GM18526 (cell line): Measurements from ENCODE around the gene FARS2.

ENCODE experiments used
- POLR2A ChIP-seq: IDR thresholded peaks from 3 replicates; pipeline ENCODE4 v1.6.1; 2011; ENCODE audit not compliant: insufficient read length; ENCODE audit errors: extremely low read depth

Gene FARS2

GRCh38 chr6:5271926-5272325 lies 10.6 kb downstream of the FARS2 start:
- no peak for TF ChIP-seq POLR2A

GRCh38 chr6:5274231-5274630 lies 12.9 kb downstream of the FARS2 start:
- TF ChIP-seq POLR2A: no peak

DNA sequence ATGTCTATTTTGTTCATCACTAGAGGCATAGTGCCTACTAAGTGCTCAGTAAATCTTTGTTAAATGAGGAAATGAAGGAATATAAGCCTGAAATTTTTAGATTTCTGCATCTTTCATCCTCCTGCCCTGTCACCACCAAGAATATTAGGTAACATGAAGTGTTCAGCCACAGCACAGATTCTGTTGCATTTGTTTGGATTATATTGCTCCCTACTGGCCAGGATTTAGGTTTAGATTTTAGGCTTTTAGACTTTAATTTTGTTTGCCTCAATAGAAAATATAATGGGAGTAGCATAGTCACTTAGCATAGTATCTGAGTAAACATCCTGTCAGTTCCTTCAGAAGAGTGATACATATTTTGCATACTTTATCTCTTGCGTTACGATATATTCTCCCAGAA lies 14.2 kb downstream of the FARS2 start:
- no peak for TF ChIP-seq POLR2A

DNA sequence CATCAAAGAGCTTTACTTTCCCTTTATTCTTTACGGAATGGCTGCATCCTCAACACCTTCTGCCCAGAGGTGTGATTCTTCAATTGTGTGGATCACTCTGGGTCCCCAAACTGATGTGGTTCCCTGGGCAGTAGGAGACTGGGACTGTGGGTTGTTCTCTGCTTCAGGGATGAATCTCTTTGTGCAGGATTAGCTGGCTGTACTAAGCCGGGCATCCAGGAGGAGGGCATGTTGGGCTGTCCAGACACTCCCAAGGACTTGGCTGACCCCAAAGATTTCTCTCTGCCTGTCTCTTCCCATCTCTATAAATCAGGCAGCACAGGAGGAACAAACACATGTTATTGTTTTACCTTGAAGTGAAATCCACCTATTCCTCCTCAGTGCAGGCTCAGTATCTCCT lies 15.3 kb downstream of the FARS2 start:
- TF ChIP-seq POLR2A: no peak

DNA sequence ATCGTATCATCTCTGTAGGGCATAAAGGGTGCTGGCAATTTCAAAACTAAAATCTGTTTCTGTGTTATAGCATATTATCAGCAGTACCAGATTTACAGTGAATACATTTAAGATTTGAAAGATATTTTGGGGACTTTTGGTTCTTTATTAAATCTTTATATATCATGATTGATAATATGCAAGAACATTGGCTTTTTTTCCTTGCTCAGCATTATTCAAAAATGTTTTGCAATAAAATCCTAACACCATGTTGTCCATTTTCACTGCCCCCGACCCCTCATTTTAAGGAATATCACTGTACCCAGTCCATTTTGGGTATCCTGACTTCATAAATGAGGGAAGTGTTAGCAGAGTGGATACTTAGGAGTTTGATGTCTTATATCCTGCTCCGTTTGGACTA lies 16.3 kb downstream of the FARS2 start:
- no peak for TF ChIP-seq POLR2A

- no peak for TF ChIP-seq POLR2A
These were observed 16.7 kb downstream of the FARS2 start for GRCh38 chr6:5278047-5278446.

GRCh38 chr6:5278565-5279120 lies 17.3 kb downstream of the FARS2 start:
- no peak for TF ChIP-seq POLR2A

GRCh38 chr6:5279891-5280338 lies 18.6 kb downstream of the FARS2 start:
- no peak for TF ChIP-seq POLR2A

- no peak for TF ChIP-seq POLR2A
These were observed 19.6 kb downstream of the FARS2 start for GRCh38 chr6:5280920-5281319.

DNA sequence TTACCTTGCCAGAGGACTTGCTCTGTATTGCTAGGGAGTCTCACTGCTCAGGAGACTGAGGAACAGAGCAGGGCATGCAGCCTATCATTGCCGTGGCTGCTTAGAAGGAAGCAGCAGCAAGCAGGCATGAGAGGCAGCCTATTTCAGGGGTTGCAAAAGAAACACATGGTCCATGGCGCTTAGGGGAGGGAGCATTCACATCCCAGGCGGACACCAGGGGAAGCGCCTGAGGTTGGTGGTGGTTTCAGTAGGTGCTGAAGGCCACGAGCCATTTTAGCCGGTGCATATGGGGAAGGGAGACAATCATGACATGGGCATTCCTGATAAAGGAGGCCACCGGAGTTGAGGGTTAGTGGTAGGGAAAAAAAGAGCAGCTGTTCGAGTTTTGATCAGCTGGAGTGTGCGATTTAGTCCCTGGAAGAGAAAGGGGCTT lies 20.9 kb downstream of the FARS2 start:
- TF ChIP-seq POLR2A: no peak

- no peak for TF ChIP-seq POLR2A
These were observed 23.8 kb downstream of the FARS2 start for GRCh38 chr6:5285081-5285480.

GRCh38 chr6:5285526-5285925 lies 24.2 kb downstream of the FARS2 start:
- no peak for TF ChIP-seq POLR2A

GRCh38 chr6:5286780-5287179 lies 25.5 kb downstream of the FARS2 start:
- TF ChIP-seq POLR2A: no peak

- TF ChIP-seq POLR2A: no peak
These were observed 26.1 kb downstream of the FARS2 start for GRCh38 chr6:5287205-5287965.

GRCh38 chr6:5287966-5288297 lies 26.6 kb downstream of the FARS2 start:
- TF ChIP-seq POLR2A: no peak

DNA sequence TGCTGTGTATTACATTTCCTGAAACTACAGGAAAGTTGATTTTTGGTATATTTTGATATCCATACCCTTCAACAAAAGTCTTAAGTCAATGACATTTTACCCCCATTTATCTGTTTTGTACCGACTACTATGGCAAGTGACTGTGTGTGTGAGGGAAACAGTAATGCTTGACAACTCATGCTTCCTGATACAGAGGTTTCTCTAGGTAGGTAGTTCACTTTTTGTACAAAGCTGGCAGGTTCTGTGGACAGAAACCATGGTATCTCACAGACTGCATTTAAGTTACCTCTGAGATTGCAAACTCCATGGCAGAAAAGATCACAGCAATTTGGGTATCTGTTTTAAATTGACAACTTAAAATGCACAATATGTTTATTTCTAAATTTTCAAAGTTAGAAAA lies 28.8 kb downstream of the FARS2 start:
- no peak for TF ChIP-seq POLR2A

DNA sequence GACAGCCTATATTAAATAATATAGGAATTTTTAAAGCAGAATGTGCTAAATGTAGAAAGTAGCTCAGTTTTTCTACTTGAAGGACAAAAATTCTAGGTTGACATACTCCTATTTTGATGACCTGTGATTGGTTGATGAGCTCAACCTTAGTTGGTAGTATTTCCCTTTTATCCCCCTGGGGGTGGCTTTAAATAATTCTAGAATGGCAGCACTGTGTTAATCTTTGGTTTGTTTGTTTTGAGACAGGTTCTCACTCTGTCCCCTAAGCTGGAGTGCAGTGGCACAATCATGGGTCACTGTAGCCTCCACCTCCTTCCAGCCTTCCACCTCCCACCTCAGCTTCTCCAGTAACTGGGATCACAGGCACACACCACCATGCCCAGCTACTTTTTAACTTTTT lies 29.2 kb downstream of the FARS2 start:
- no peak for TF ChIP-seq POLR2A
